PC-9 (cell line): ENCODE measurements around the gene DPYSL5. TPM values are rescaled to one million over a fixed set of nuclear protein-coding genes. Genes with fewer than 3 reads are reported as not detected.

Source experiments
- BruUV-seq: library from RNA; stranded (reverse); fragments of 400-500 nt; replicated peaks from 2 replicates; lab custom pipeline; 2021; lab: Mats Ljungman, UMichigan
- CTCF ChIA-PET: fragments of 300-600 bp; sonication (Branson Sonifier 250); formaldehyde crosslinking; loops from one replicate; lab custom pipeline; 2022; ENCODE audit warnings: antibody characterized with exemption; lab: Charles Lee
- POLR2A ChIA-PET: fragments of 300-600 bp; sonication (Branson Sonifier 250); formaldehyde crosslinking; loops from one replicate; lab custom pipeline; 2022; ENCODE audit warnings: antibody characterized with exemption; ENCODE audit not compliant: unreplicated experiment; lab: Charles Lee
- DNase-seq, 2 experiments: peaks; one replicate each; pipeline versions ENCODE4 v3.0.0 to v3.0.0-alpha.2; 2015 to 2022; ENCODE audit warnings: mixed read lengths in 1 of 2
- H2AFZ ChIP-seq: fragments of 200-600 bp; sonication (generic); 2 replicates; pipeline ENCODE4 v1.8.1; 2017; ENCODE audit warnings: antibody characterized with exemption
- H3F3A ChIP-seq: fragments of 200-600 bp; sonication (generic); 2 replicates; pipeline ENCODE4 v1.8.1; 2017; ENCODE audit warnings: antibody characterized with exemption, mild to moderate bottlenecking, low read depth; ENCODE audit not compliant: insufficient read depth
- H3K27ac ChIP-seq: fragments of 200-600 bp; sonication (generic); 2 replicates; pipeline ENCODE4 v1.6.1; 2016; ENCODE audit warnings: mixed run types
- H3K27me3 ChIP-seq: fragments of 200-600 bp; sonication (generic); 2 replicates; pipeline ENCODE4 v1.6.1; 2016; ENCODE audit warnings: low read depth, mixed run types; ENCODE audit not compliant: insufficient read depth
- H3K36me3 ChIP-seq: fragments of 200-600 bp; sonication (generic); 2 replicates; pipeline ENCODE4 v1.6.1; 2016; ENCODE audit warnings: low read depth, mixed run types
- H3K4me1 ChIP-seq: fragments of 200-600 bp; sonication (generic); replicated peaks from 2 replicates; pipeline ENCODE4 v1.6.1; 2016; ENCODE audit warnings: mixed run types; ENCODE audit not compliant: insufficient read depth
- H3K4me2 ChIP-seq: fragments of 200-600 bp; sonication (generic); 2 replicates; pipeline ENCODE4 v1.6.1; 2017; ENCODE audit warnings: mixed run types
- H3K4me3 ChIP-seq: fragments of 200-600 bp; sonication (generic); 2 replicates; pipeline ENCODE4 v1.6.1; 2016; ENCODE audit warnings: mixed run types
- H3K79me2 ChIP-seq: fragments of 200-600 bp; sonication (generic); 2 replicates; pipeline ENCODE4 v1.6.1; 2017; ENCODE audit warnings: low read depth, mixed run types
- H3K9me2 ChIP-seq: fragments of 200-600 bp; sonication (generic); 2 replicates; pipeline ENCODE4 v1.8.1; 2017; ENCODE audit warnings: mild to moderate bottlenecking; ENCODE audit not compliant: insufficient read depth
- H3K9me3 ChIP-seq: fragments of 200-600 bp; sonication (generic); 2 replicates; pipeline ENCODE4 v1.8.1; 2016; ENCODE audit warnings: low read depth; ENCODE audit not compliant: insufficient read depth
- H4K20me1 ChIP-seq: fragments of 200-600 bp; sonication (generic); 2 replicates; pipeline ENCODE4 v1.8.1; 2017; ENCODE audit not compliant: insufficient read depth
- CTCF ChIP-seq: fragments of 200-600 bp; sonication (generic); conservative IDR thresholded peaks from 2 replicates; pipeline ENCODE4 v1.6.1; 2017; ENCODE audit warnings: mixed run types, antibody characterized with exemption, mild to moderate bottlenecking, moderate library complexity
- EZH2 ChIP-seq: fragments of 200-600 bp; sonication (generic); IDR thresholded peaks from 2 replicates; pipeline ENCODE4 v1.8.0; 2017; ENCODE audit warnings: antibody characterized with exemption, low read depth
- intact Hi-C: fragments of 100-400 bp; cut with micrococcal nuclease; formaldehyde crosslinking; loops from one replicate; pipeline ENCODE4 v1.10.0; 2022; ENCODE audit not compliant: unreplicated experiment
- total RNA-seq: library from RNA; stranded (reverse); gene quantifications from 2 replicates; pipeline ENCODE4 v1.2.3, GENCODE V29; 2021

The DPYSL5 gene
- total RNA-seq, 1 experiment from 2014 or later = not detected

DNA sequence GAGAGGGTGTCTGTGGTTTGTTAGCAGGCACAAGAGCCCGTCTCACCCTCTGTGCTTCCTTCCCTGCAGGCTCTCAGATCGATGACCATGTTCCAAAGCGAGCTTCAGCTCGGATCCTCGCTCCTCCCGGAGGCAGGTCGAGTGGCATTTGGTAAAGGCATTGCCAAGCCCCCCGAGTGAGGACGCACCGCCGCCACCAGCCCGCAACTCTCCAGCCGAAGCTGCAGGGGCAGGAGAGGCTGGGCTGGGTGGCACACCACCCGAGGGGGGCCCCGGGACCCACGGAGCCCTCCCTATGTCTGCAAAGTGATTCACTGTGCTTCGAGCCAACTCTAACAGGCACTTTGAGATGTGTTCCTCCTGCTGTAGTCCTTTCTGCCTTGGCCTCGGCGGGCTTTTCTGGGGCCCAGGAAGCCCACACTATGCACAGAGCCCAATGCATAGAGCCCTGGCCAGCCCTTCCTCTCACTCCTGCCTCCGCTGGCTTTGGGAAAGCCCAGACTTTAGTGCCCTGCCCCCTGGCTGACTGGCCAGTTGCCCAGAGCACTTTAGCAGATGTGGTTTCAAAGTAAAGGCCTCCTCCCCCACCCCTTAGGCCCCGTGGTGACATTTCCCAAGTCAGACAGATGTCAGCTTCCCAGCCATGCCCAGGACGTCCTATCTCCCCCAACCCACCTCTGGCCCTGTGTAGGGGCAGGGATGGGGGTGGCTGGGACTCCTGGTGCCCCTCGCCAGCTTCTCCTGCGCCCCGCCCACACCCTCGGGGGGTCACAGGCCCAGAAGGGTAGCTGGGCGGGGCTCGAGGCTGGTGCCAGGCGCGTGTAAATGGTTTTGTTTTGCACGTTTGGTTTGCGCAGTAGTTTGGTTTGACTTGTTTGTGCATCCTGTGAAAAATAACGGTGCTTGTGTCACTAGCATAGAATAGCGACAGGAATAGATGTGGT is 99.2 kb downstream of the DPYSL5 start:
- Histone ChIP-seq H3K27ac (no peak overlapping the region), H3K4me1 (no peaks in the 10 kb centered on the region), H3K9me2 (no peaks in the 10 kb centered on the region), H3K4me3 (no peak overlapping the region), H3K9me3 (no peaks in the 10 kb centered on the region), H2AFZ (no peak overlapping the region), H4K20me1 (no peaks in the 10 kb centered on the region), H3K79me2 (no peaks in the 10 kb centered on the region), H3K27me3 (peaks cover 26% of the 10 kb centered on the region), H3K4me2 (peak overlapping the region; percentile 10; the same call in 1 of the 2 replicates), H3F3A (0 out of 2 replicates have a peak, but pooled peaks cover 5% of the 10 kb centered on the region), H3K36me3 (no peaks in the 10 kb centered on the region)
- no peak for TF ChIP-seq CTCF
- no peak for TF ChIP-seq EZH2
- ChIA-PET POLR2A (no interaction called here), CTCF (interaction anchor here (0.7 kb wide), 1 partner anchor 69 kb away, joined by 3 read pairs; no protein-coding TSS in a partner anchor)
- BruUV-seq = no TSS peak
- intact Hi-C loops = no loop called here
- peak in 1 of 2 experiments; percentile 56 for DNase-seq

GRCh38 chr2:26948800-26949199 is 100.9 kb downstream of the DPYSL5 start:
- no peak overlapping the region for H3K4me3 ChIP-seq
- H3K4me1 ChIP-seq = no peaks in the 10 kb centered on the region
- POLR2A ChIA-PET = no interaction called here
- H3K36me3 ChIP-seq = no peaks in the 10 kb centered on the region
- no peaks in the 10 kb centered on the region for H3K79me2 ChIP-seq
- DNase-seq = no peak
- intact Hi-C loops = no loop called here
- CTCF ChIA-PET = no interaction called here
- H3F3A ChIP-seq = 0 out of 2 replicates have a peak, but pooled peaks cover 2% of the 10 kb centered on the region
- no peak overlapping the region for H3K27ac ChIP-seq
- peaks cover 35% of the 10 kb centered on the region for H3K27me3 ChIP-seq
- no peak overlapping the region for H2AFZ ChIP-seq
- TF ChIP-seq CTCF (no peak), EZH2 (no peak)
- no peak overlapping the region for H3K4me2 ChIP-seq
- H3K9me2 ChIP-seq = no peaks in the 10 kb centered on the region
- H4K20me1 ChIP-seq = no peaks in the 10 kb centered on the region
- BruUV-seq = no TSS peak
- H3K9me3 ChIP-seq = no peaks in the 10 kb centered on the region

DNA sequence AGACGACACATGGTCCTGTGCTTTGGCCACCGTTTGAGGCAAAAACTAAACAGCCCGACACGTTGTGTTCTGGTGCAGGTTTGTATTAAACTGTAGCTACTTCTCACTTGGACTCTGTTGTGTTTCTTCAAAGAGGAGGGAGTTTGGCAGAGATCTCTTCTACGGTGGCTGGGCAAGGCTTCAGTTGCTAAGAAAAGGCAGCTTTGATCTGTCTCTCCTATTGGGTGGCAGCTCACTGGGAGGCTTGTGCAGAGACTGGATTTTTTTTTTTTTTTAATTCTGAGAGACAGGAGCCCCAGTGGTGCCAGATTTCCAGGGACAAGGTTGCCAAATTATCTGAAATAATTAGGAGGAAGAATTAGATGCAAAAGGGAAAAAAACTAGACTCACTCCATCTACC is 102.3 kb downstream of the DPYSL5 start:
- no peak overlapping the region for H3K27ac ChIP-seq
- H4K20me1 ChIP-seq = no peaks in the 10 kb centered on the region
- POLR2A ChIA-PET = no interaction called here
- CTCF ChIA-PET = interaction anchor here (0.6 to 1.1 kb wide), 3 partner anchors 23 to 202 kb away, joined by 3 to 5 read pairs (median 4); no protein-coding TSS in a partner anchor
- TF ChIP-seq EZH2 (no peak), CTCF (no peak)
- H3K79me2 ChIP-seq = no peaks in the 10 kb centered on the region
- H3F3A ChIP-seq = no peaks in the 10 kb centered on the region
- H3K4me3 ChIP-seq = no peak overlapping the region
- peaks cover 48% of the 10 kb centered on the region for H3K27me3 ChIP-seq
- DNase-seq = no peak
- H3K4me2 ChIP-seq = no peak overlapping the region
- no TSS peak for BruUV-seq
- intact Hi-C loops = no loop called here
- no peak overlapping the region for H2AFZ ChIP-seq
- H3K36me3 ChIP-seq = no peaks in the 10 kb centered on the region
- H3K9me2 ChIP-seq = no peaks in the 10 kb centered on the region
- H3K4me1 ChIP-seq = no peaks in the 10 kb centered on the region
- no peaks in the 10 kb centered on the region for H3K9me3 ChIP-seq
